Parathyroid adenoma (tissue), 2 donors: ENCODE results near the gene UACA.

ENCODE experiments used
- H2AFZ ChIP-seq: fragments of 300-600 bp; sonication (generic); one replicate; pipeline ENCODE4 v1.7.0; 2017; ENCODE audit warnings: antibody characterized with exemption, mild to moderate bottlenecking
- H3K27ac ChIP-seq: fragments of 300-600 bp; sonication (generic); one replicate; pipeline ENCODE4 v1.7.0; 2017
- H3K27me3 ChIP-seq: fragments of 300-600 bp; sonication (generic); one replicate; pipeline ENCODE4 v1.7.0; 2017; ENCODE audit warnings: low read length; ENCODE audit not compliant: control insufficient read depth, insufficient read depth
- H3K36me3 ChIP-seq: fragments of 300-600 bp; sonication (generic); one replicate; pipeline ENCODE4 v1.7.0; 2017; ENCODE audit warnings: low read length; ENCODE audit not compliant: control insufficient read depth, insufficient read depth
- H3K4me1 ChIP-seq: fragments of 300-600 bp; sonication (generic); one replicate; pipeline ENCODE4 v1.7.0; 2017; ENCODE audit warnings: control low read depth
- H3K4me2 ChIP-seq: fragments of 300-600 bp; sonication (generic); one replicate; pipeline ENCODE4 v1.7.0; 2017; ENCODE audit warnings: low read length
- H3K4me3 ChIP-seq: fragments of 300-600 bp; sonication (generic); one replicate; pipeline ENCODE4 v1.7.0; 2017; ENCODE audit warnings: low read depth, low read length
- H3K79me2 ChIP-seq: fragments of 300-600 bp; sonication (generic); one replicate; pipeline ENCODE4 v1.7.0; 2017; ENCODE audit warnings: control low read depth
- H3K9ac ChIP-seq: fragments of 300-600 bp; sonication (generic); one replicate; pipeline ENCODE4 v1.7.0; 2017; ENCODE audit warnings: mild to moderate bottlenecking
- H3K9me3 ChIP-seq: fragments of 300-600 bp; sonication (generic); one replicate; pipeline ENCODE4 v1.7.0; 2017; ENCODE audit warnings: low read length; ENCODE audit not compliant: control insufficient read depth
- CTCF ChIP-seq: fragments of 300-600 bp; sonication (generic); IDR thresholded peaks from one replicate; pipeline ENCODE4 v1.7.0; 2017; ENCODE audit warnings: antibody characterized with exemption, mild to moderate bottlenecking
- donor health status: primary hyperparathyroidism.

The UACA gene

GRCh38 chr15:70703096-70703878 is 60.1 kb downstream of the UACA start:
- Histone ChIP-seq H3K27ac (peak overlapping the region; percentile 11), H3K4me2 (no peak overlapping the region), H3K4me3 (no peak overlapping the region)

GRCh38 chr15:70702584-70702983 is 60.8 kb downstream of the UACA start:
- peaks cover 4% of the 10 kb centered on the region for H3K79me2 ChIP-seq
- H3K4me3 ChIP-seq = peak overlapping the region; percentile 25
- H3K27me3 ChIP-seq = no peaks in the 10 kb centered on the region
- no peak overlapping the region for H3K27ac ChIP-seq
- H3K36me3 ChIP-seq = no peaks in the 10 kb centered on the region
- TF ChIP-seq CTCF = no peak
- no peaks in the 10 kb centered on the region for H3K9me3 ChIP-seq
- no peak overlapping the region for H2AFZ ChIP-seq
- no peak overlapping the region for H3K9ac ChIP-seq
- peak overlapping the region; percentile 19 for H3K4me2 ChIP-seq
- peaks cover 4% of the 10 kb centered on the region for H3K4me1 ChIP-seq

More at GRCh38 chr15:70703096-70703878, 60.1 kb downstream of the UACA start:
- Histone ChIP-seq H3K9ac (no peak overlapping the region), H3K36me3 (no peaks in the 10 kb centered on the region), H3K9me3 (no peaks in the 10 kb centered on the region), H2AFZ (no peak overlapping the region), H3K79me2 (peaks cover 4% of the 10 kb centered on the region), H3K4me1 (peaks cover 4% of the 10 kb centered on the region), H3K27me3 (no peaks in the 10 kb centered on the region)
- TF ChIP-seq CTCF = no peak

- no peak overlapping the region for H2AFZ ChIP-seq
- H3K4me1 ChIP-seq = peaks cover 4% of the 10 kb centered on the region
- H3K4me3 ChIP-seq = peak overlapping the region; percentile 25
- TF ChIP-seq CTCF = no peak
- H3K4me2 ChIP-seq = peak overlapping the region; percentile 33
- H3K27ac ChIP-seq = peak overlapping the region; percentile 1
- H3K79me2 ChIP-seq = peaks cover 3% of the 10 kb centered on the region
- H3K27me3 ChIP-seq = no peaks in the 10 kb centered on the region
- no peaks in the 10 kb centered on the region for H3K36me3 ChIP-seq
- H3K9me3 ChIP-seq = no peaks in the 10 kb centered on the region
- no peak overlapping the region for H3K9ac ChIP-seq
Measured at GRCh38 chr15:70701891-70702568, 61.3 kb downstream of the UACA start.

- Histone ChIP-seq H3K27ac (no peak overlapping the region), H3K4me2 (peak overlapping the region; percentile 24), H3K9me3 (no peaks in the 10 kb centered on the region), H3K36me3 (no peaks in the 10 kb centered on the region), H3K4me1 (peaks cover 4% of the 10 kb centered on the region), H2AFZ (no peak overlapping the region), H3K4me3 (peak overlapping the region; percentile 19), H3K27me3 (no peaks in the 10 kb centered on the region), H3K79me2 (peaks cover 3% of the 10 kb centered on the region), H3K9ac (no peak overlapping the region)
- TF ChIP-seq CTCF = no peak
Measured at GRCh38 chr15:70701171-70701570, 62.2 kb downstream of the UACA start.
